ENCODE measurements around the gene PCGF1. TPM values are rescaled to one million over a fixed set of nuclear protein-coding genes. Genes with fewer than 3 reads are reported as not detected.

The PCGF1 gene
- total and polyA plus RNA-seq, 2 of the 13 experiments (the other 11 are each of a cell fraction or from before 2014, with no cell fraction given): 20.4 to 22.6 TPM

DNA sequence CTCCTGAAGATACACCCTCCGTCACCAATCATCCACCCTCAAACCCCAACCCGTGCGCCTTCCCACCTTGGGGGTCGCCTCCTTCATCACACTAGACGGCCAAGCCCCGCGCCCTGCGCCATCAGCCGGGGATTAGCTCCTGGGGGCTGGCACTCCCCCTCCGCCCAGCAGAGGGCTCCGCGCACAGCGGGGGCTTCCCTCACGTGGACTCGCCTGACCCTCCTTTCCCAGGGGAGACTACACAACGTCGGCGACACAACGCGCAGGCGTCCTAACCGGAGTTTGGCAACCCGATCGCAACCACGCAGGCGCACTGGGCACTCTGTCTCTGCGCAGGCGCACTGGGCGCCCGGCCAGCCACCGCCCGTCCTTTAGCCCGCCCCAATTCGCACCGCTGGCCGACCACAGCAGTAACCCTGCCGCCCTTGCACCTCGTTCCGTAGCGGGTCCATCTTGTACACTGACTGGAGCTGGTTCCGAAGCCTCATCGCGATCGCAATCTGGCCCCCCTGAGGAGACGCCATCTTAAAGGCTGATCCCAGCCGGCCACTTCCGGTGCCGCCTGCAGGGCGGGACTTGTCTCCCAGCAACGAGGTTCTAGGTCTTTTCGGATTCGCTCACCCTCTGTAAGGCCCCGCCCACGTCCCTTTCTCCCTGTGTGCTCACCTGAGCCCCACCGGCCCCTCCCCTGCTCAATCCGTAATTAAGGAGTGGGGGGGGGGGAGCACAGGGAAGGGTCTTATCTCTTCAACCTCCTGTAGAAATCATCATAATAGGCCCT is at the start of gene PCGF1 (continued):
- TF ChIP-seq, protein P1, sequence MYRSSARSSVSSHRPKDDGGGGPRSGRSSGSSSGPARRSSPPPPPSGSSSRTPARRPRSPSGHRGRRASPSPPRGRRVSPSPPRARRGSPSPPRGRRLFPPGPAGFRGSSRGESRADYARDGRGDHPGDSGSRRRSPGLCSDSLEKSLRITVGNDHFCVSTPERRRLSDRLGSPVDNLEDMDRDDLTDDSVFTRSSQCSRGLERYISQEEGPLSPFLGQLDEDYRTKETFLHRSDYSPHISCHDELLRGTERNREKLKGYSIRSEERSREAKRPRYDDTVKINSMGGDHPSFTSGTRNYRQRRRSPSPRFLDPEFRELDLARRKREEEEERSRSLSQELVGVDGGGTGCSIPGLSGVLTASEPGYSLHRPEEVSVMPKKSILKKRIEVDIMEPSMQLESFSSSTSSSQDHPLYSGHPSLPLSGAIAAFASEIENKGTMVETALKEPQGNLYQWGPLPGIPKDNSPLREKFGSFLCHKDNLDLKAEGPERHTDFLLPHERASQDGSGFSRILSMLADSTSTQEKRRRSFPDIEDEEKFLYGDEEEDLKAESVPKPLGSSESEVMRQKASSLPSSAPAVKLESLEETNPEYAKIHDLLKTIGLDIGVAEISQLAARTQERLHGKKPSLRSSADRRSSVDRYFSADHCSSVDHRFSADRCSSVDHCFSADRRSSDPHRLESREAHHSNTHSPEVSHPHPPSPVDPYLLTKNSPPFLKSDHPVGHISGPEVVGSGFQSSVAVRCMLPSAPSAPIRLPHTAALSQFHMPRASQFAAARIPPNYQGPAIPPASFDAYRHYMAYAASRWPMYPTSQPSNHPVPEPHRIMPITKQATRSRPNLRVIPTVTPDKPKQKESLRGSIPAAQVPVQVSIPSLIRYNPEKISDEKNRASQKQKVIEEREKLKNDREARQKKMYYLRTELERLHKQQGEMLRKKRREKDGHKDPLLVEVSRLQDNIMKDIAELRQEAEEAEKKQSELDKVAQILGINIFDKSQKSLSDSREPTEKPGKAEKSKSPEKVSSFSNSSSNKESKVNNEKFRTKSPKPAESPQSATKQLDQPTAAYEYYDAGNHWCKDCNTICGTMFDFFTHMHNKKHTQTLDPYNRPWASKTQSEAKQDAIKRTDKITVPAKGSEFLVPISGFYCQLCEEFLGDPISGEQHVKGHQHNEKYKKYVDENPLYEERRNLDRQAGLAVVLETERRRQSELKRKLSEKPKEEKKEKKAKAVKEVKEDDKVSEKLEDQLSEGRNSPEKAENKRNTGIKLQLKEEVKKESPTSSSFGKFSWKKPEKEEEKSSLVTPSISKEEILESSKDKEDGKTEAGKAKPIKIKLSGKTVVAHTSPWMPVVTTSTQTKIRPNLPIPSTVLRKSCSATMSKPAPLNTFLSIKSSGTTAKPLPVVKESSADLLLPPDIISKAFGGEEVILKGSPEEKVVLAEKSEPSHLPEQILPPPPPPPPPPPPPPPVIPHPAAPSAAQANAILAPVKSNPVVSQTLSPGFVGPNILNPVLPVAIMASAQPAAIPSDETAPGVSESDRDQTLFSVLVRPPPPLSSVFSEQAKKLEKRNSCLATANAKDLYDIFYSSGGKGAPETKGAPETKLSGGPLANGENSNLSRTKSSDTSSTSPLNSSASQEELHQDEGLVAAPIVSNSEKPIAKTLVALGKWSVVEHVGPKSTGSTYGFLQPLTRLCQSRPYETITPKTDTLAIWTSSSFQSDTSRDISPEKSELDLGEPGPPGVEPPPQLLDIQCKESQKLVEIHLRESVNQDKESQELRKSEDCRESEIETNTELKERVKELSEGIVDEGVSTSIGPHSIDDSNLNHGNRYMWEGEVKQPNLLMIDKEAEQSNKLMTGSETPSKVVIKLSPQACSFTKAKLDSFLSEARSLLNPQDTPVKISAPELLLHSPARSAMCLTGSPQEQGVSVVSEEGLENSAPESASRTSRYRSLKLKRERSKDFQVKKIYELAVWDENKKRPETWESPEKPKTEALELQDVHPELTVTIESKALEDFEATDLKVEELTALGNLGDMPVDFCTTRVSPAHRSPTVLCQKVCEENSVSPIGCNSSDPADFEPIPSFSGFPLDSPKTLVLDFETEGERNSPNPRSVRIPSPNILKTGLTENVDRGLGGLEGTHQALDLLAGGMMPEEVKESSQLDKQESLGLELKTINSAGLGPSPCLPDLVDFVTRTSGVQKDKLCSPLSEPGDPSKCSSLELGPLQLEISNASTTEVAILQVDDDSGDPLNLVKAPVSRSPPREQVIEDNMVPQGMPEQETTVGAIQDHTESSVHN (CRISPR knock-in tag; IDR thresholded peaks at IDR 0.05): peak; percentile 87; the same call in 1 of the 2 replicates
- peak; percentile 89; the same call in 1 of the 2 replicates for TF ChIP-seq NPAS2 (CRISPR knock-in tag; IDR thresholded peaks at IDR 0.05; ENCODE audit: borderline replicate concordance)
- TF ChIP-seq, protein P2, sequence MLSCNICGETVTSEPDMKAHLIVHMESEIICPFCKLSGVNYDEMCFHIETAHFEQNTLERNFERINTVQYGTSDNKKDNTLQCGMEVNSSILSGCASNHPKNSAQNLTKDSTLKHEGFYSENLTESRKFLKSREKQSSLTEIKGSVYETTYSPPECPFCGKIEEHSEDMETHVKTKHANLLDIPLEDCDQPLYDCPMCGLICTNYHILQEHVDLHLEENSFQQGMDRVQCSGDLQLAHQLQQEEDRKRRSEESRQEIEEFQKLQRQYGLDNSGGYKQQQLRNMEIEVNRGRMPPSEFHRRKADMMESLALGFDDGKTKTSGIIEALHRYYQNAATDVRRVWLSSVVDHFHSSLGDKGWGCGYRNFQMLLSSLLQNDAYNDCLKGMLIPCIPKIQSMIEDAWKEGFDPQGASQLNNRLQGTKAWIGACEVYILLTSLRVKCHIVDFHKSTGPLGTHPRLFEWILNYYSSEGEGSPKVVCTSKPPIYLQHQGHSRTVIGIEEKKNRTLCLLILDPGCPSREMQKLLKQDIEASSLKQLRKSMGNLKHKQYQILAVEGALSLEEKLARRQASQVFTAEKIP (CRISPR knock-in tag; IDR thresholded peaks at IDR 0.05; ENCODE audit: borderline replicate concordance): no peak
- no peak; the same call in 1 of the 2 replicates for TF ChIP-seq GATAD2A (CRISPR knock-in tag; IDR thresholded peaks at IDR 0.05)
- TF ChIP-seq, protein P3, sequence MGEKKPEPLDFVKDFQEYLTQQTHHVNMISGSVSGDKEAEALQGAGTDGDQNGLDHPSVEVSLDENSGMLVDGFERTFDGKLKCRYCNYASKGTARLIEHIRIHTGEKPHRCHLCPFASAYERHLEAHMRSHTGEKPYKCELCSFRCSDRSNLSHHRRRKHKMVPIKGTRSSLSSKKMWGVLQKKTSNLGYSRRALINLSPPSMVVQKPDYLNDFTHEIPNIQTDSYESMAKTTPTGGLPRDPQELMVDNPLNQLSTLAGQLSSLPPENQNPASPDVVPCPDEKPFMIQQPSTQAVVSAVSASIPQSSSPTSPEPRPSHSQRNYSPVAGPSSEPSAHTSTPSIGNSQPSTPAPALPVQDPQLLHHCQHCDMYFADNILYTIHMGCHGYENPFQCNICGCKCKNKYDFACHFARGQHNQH (CRISPR knock-in tag; IDR thresholded peaks at IDR 0.05): peak; percentile 84; the same call in 1 of the 2 replicates
- peak; percentile 82 for TF ChIP-seq MEF2D (CRISPR knock-in tag; IDR thresholded peaks at IDR 0.05)
- peak; percentile 94 for TF ChIP-seq XRCC5 (optimal IDR thresholded peaks at IDR 0.05; ENCODE audit: low read length)
- TF ChIP-seq SIX4 (CRISPR knock-in tag; IDR thresholded peaks at IDR 0.05): no peak; the same call in 1 of the 2 replicates
- TF ChIP-seq KAT2B (IDR thresholded peaks at IDR 0.05; ENCODE audit: borderline replicate concordance, low read depth, low read length): no peak
- peak; percentile 100 for TF ChIP-seq KDM2A (CRISPR knock-in tag; IDR thresholded peaks at IDR 0.05; ENCODE audit: borderline replicate concordance, low read depth)
- TF ChIP-seq, protein P4, sequence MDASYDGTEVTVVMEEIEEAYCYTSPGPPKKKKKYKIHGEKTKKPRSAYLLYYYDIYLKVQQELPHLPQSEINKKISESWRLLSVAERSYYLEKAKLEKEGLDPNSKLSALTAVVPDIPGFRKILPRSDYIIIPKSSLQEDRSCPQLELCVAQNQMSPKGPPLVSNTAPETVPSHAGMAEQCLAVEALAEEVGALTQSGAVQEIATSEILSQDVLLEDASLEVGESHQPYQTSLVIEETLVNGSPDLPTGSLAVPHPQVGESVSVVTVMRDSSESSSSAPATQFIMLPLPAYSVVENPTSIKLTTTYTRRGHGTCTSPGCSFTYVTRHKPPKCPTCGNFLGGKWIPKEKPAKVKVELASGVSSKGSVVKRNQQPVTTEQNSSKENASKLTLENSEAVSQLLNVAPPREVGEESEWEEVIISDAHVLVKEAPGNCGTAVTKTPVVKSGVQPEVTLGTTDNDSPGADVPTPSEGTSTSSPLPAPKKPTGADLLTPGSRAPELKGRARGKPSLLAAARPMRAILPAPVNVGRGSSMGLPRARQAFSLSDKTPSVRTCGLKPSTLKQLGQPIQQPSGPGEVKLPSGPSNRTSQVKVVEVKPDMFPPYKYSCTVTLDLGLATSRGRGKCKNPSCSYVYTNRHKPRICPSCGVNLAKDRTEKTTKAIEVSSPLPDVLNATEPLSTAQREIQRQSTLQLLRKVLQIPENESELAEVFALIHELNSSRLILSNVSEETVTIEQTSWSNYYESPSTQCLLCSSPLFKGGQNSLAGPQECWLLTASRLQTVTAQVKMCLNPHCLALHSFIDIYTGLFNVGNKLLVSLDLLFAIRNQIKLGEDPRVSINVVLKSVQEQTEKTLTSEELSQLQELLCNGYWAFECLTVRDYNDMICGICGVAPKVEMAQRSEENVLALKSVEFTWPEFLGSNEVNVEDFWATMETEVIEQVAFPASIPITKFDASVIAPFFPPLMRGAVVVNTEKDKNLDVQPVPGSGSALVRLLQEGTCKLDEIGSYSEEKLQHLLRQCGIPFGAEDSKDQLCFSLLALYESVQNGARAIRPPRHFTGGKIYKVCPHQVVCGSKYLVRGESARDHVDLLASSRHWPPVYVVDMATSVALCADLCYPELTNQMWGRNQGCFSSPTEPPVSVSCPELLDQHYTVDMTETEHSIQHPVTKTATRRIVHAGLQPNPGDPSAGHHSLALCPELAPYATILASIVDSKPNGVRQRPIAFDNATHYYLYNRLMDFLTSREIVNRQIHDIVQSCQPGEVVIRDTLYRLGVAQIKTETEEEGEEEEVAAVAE (CRISPR knock-in tag; IDR thresholded peaks at IDR 0.05; ENCODE audit: borderline replicate concordance): peak; percentile 44
- peak; percentile 50 for TF ChIP-seq KLF6 (CRISPR knock-in tag; IDR thresholded peaks at IDR 0.05)
- no peak for TF ChIP-seq HNRNPUL1 (IDR thresholded peaks at IDR 0.05; ENCODE audit: low read depth, low read length)
